Vagina (tissue), 2 donors: ENCODE results near the gene CDC42EP2.

Experiments
- CTCF ChIP-seq, 3 experiments: fragments of 450-650 bp in 2 of 3; fragments of 200-600 bp in 1 of 3; sonication (generic) in 1 of 3; IDR thresholded peaks; one replicate each; pipeline ENCODE4 v1.5.1; 2017 to 2019; ENCODE audit warnings: antibody characterized with exemption in 3 of 3, mild to moderate bottlenecking in 2 of 3, moderate library complexity in 2 of 3
- POLR2A ChIP-seq, 2 donors: fragments of 450-650 bp; IDR thresholded peaks; one replicate each; pipeline ENCODE4 v1.6.1; 2017; ENCODE audit warnings: antibody characterized with exemption in 2 of 2, mild to moderate bottlenecking in 2 of 2, moderate library complexity in 2 of 2
- POLR2AphosphoS5 ChIP-seq, 2 donors: sonication (generic); formaldehyde crosslinking; IDR thresholded peaks; one replicate each; pipeline ENCODE4 v1.9.0; 2017; ENCODE audit warnings: antibody characterized with exemption in 2 of 2, mild to moderate bottlenecking in 2 of 2, low read depth in 1 of 2; ENCODE audit not compliant: insufficient read depth in 1 of 2

DNA sequence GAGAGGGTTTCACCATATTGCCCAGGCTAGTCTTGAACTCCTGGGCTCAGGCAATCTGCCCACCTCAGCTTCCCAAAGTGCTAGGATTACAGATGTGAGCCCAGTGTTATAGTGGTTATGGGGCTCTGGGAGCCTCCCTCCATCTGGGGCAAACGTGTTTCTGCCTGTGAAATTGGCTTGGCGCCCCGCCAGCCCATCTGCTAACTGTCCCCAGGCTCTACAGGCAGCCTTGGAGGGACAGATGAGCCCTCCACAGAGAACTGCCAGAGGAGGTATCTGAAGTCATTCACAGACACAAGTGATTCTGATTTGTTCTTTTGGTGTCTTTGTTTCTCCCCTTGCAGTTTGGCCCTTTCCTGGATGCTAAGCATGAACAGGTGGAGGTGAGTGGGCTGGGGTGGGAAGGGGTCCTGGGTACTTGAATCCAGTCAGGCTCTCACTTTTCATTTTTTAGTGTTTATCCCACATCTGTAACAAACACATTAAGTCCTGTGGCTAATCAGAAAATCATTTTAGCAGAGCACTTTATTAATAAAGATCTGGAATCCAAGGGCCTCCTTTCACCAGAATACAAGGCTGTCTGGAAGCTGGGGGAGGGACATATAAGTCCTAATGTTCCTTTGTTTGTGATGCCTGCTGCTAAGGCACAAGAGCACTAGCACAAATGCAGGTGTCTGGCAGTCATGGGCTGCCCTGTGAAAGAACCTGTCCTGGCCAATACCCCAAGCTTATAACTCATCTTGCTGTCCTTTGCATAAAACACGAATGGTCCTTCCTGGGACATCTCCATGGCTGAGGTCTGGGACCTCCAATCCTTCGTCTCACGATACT, 25.7 kb upstream of the CDC42EP2 start:
- TF ChIP-seq CTCF (IDR thresholded peaks at IDR 0.05) (no peak), POLR2AphosphoS5 (IDR thresholded peaks at IDR 0.05; ENCODE audit: insufficient read depth in 1 of 2, low read depth in 1 of 2) (no peak), POLR2A (IDR thresholded peaks at IDR 0.05) (no peak)
